Psoas muscle (tissue), 8 donors: ENCODE data around the gene DNAH8. TPM values are rescaled to one million over a fixed set of nuclear protein-coding genes. Genes with fewer than 3 reads are reported as not detected.

ENCODE experiments used
- ATAC-seq, 4 donors: fragments of 200-7000 bp; cut with Tn5 transposase; one replicate each; pipeline ENCODE4 v1.9.1; 2020; ENCODE audit warnings: moderate library complexity in 3 of 4, mild to moderate bottlenecking in 2 of 4
- DNase-seq, 2 donors: peaks; one replicate each; pipeline ENCODE4 v3.0.0-alpha.2; 2020
- H3K27ac ChIP-seq: fragments of 200-600 bp; one replicate; pipeline ENCODE4 v1.8.0; 2022
- H3K27me3 ChIP-seq, 3 donors: fragments of 200-600 bp in 1 of 3; one replicate each; pipeline versions ENCODE4 v1.6.1 to v1.8.0; 2013 to 2022; ENCODE audit warnings: low read length in 2 of 3, mild to moderate bottlenecking in 2 of 3, moderate library complexity in 1 of 3; ENCODE audit not compliant: insufficient read depth in 3 of 3
- H3K36me3 ChIP-seq, 2 donors: fragments of 200-600 bp in 1 of 2; one replicate each; pipeline versions ENCODE4 v1.6.1 to v1.8.0; 2013 to 2022; ENCODE audit warnings: low read depth in 1 of 2, mild to moderate bottlenecking in 1 of 2, moderate library complexity in 1 of 2; ENCODE audit not compliant: insufficient read depth in 1 of 2
- H3K4me1 ChIP-seq: fragments of 200-600 bp; one replicate; pipeline ENCODE4 v1.8.0; 2022
- H3K4me3 ChIP-seq: fragments of 200-600 bp; one replicate; pipeline ENCODE4 v1.8.0; 2022; ENCODE audit warnings: mild to moderate bottlenecking
- H3K9me3 ChIP-seq: fragments of 200-600 bp; one replicate; pipeline ENCODE4 v1.8.0; 2022
- WGBS, 3 donors: extraction: QIAGEN DNeasy Blood & Tissue Kit; methylation state at CpG; one replicate each; pipeline versions ENCODE4 v1.1.6 to v1.1.7; 2013; 5-methylcytosine and 5-hydroxymethylcytosine counted together
- intact Hi-C, 2 donors: fragments of 100-400 bp; cut with DNase I; formaldehyde crosslinking; loops; one replicate each; pipeline versions ENCODE4 v1.11.0 to v1.14.2; 2022
- polyA plus RNA-seq, 3 donors: library from polyadenylated mRNA; stranded (reverse); fragments of 200-250 nt; gene quantifications; one replicate each; pipeline ENCODE4 v1.2.3, GENCODE V29; 2013
- total RNA-seq, 4 donors: library from RNA; stranded (reverse); fragmentation: NEBNext Ultra II Directional in 2 of 4; extraction: Animal tissue kit (Norgen Biotek cat#: 25700) in 2 of 4; gene quantifications; one replicate each; pipeline versions ENCODE4 v1.2.1 to v1.2.4, GENCODE V29; 2021 to 2023
- TF ChIP-seq, protein P1 (sequence below): fragments of 200-600 bp; IDR thresholded peaks from one replicate; pipeline ENCODE4 v1.8.0; 2022; ENCODE audit warnings: antibody characterized with exemption
- donor health status: healthy with polysubstance abuse.
- donor health status: DM: no; HTN: no; CAD: no; lungs with moderate emphysema.
- donor health status: Bipolar disorder and iron deficiency.
- donor health status: healthy.
- donor health status: DM: yes; HTN: yes; CAD: no.
- donor health status: DM: no; HTN: no; CAD: no.
- donor health status: DM: no; HTN: no; CAD: no.
- donor health status: DM: yes; HTN: yes; CAD: no.

DNAH8 gene
- total and polyA plus RNA-seq, 7 donors, result 0.02 TPM; not detected in 6

DNA sequence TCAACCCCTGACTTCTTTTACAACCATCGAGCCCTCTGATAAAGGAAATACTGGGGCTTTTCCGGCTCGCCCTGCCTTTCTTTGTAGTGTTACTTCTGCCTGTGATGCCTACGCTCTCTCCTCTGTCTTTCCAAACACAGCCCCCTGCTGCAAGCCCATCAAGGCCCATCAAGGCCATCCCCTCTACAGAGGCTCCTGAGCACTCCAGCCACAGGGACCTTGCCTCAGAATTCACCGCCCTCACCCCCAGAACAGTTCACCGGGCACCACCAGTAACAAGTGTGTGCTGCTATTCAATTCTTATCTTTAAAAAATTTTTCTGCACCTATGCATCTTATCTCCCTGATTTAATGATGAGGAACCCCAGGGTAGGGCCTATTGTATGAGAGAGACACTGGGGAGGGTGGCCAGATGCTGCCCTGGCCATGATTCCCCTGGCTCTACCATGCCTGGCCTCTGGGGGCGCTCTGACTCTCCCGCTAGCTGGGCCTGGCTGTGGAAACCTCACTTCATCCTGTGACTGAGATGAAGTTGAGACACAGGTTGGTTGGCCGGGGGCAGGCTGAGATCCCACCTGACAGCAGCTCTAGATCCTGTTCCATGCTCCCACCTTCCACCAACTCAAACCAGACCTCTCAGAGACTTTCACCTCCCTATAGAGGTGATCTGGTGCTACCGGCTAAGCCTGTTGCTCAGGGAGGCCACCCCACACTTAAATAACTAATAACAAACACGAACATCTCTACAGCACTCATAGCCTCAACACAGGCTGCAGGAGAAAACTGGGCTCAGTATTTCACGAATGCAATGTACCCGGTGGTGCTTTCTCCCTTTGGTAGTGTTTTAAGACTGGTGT lies 314.3 kb downstream of the DNAH8 start:
- DNase-seq (no peak), ATAC-seq (no peak)
- H3K27me3 ChIP-seq, result peaks cover 0 to 15% (median 0%) of the 10 kb centered on the region in 3 donors
- intact Hi-C loops, result no loop called here
- H3K9me3 ChIP-seq, result no peaks in the 10 kb centered on the region
- H3K4me3 ChIP-seq, result no peak overlapping the region
- TF ChIP-seq, protein P1, sequence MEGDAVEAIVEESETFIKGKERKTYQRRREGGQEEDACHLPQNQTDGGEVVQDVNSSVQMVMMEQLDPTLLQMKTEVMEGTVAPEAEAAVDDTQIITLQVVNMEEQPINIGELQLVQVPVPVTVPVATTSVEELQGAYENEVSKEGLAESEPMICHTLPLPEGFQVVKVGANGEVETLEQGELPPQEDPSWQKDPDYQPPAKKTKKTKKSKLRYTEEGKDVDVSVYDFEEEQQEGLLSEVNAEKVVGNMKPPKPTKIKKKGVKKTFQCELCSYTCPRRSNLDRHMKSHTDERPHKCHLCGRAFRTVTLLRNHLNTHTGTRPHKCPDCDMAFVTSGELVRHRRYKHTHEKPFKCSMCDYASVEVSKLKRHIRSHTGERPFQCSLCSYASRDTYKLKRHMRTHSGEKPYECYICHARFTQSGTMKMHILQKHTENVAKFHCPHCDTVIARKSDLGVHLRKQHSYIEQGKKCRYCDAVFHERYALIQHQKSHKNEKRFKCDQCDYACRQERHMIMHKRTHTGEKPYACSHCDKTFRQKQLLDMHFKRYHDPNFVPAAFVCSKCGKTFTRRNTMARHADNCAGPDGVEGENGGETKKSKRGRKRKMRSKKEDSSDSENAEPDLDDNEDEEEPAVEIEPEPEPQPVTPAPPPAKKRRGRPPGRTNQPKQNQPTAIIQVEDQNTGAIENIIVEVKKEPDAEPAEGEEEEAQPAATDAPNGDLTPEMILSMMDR, result peak; percentile 33
- no peak overlapping the region for H3K27ac ChIP-seq
- H3K36me3 ChIP-seq, result no peaks in the 10 kb centered on the region
- WGBS, 3 donors, result 79 to 84% (median 83%) methylated on average over 13 of the region's 13 CpGs
- H3K4me1 ChIP-seq, result no peaks in the 10 kb centered on the region

- intact Hi-C loops, result no loop called here
- TF ChIP-seq, protein P1, result no peak
- 36 to 49% (median 43%) methylated on average over 9 of the region's 9 CpGs for WGBS, 3 donors
- ATAC-seq, result no peak
- no peaks in the 10 kb centered on the region for H3K4me1 ChIP-seq
- H3K36me3 ChIP-seq, result no peaks in the 10 kb centered on the region
- peaks cover 0 to 47% (median 5%) of the 10 kb centered on the region in 3 donors for H3K27me3 ChIP-seq
- H3K4me3 ChIP-seq, result no peak overlapping the region
- no peaks in the 10 kb centered on the region for H3K9me3 ChIP-seq
- no peak for DNase-seq
- no peak overlapping the region for H3K27ac ChIP-seq
These were observed 320.6 kb downstream of the DNAH8 start for GRCh38 chr6:39035681-39036080.

DNA sequence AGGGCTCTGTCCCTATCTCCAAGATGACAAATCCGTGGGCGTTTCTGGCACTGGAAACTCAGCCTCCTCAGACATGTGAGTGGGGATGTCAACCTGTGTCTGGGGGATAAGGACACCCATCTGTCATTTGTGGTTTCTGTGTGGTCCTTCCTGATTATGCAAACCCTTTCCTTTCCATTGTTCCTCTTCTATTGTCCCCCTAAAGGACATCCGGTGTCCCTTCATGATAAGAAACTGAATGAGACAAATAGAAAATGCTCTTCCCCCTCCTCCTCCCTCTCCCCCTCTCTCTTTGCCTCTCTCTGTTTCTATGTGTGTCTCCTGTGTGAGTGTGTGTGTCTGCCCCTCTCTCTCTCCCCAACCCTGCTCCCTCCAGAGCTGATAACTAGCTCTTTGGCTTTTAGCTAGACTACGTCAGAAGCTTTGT lies 322.0 kb downstream of the DNAH8 start:
- H3K27me3 ChIP-seq, result peaks cover 0 to 47% (median 5%) of the 10 kb centered on the region in 3 donors
- no peak overlapping the region for H3K4me3 ChIP-seq
- TF ChIP-seq, protein P1, result no peak
- no peak for ATAC-seq
- H3K27ac ChIP-seq, result no peak overlapping the region
- H3K9me3 ChIP-seq, result no peaks in the 10 kb centered on the region
- no peaks in the 10 kb centered on the region for H3K36me3 ChIP-seq
- intact Hi-C loops, result no loop called here
- 45 to 54% (median 50%) methylated on average over 4 of the region's 4 CpGs for WGBS, 3 donors
- no peak for DNase-seq
- no peaks in the 10 kb centered on the region for H3K4me1 ChIP-seq

DNA sequence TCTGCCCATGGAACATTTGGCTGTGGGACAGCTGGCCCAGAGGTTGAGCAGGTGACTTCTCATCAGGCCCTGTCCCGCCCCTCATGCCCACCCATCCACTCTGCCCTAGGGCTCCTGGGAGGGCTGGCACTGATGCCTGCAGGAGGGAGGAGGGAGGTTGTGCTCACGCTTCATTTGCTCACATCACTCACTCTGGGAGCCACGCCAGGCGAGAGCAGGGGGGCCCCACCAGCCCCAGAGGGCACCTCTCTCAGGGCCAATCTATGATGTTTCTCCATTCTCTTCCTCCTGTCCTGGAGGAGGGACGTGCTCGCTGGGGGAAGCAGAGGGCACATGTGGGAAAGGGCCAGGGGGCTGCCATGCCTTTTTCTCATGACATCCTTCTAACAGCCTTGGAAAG lies 322.6 kb downstream of the DNAH8 start:
- no peaks in the 10 kb centered on the region for H3K36me3 ChIP-seq
- H3K27me3 ChIP-seq, result peaks cover 0 to 47% (median 5%) of the 10 kb centered on the region in 3 donors
- H3K4me1 ChIP-seq, result no peaks in the 10 kb centered on the region
- intact Hi-C loops, result no loop called here
- ATAC-seq, result no peak
- no peak for DNase-seq
- 39 to 49% (median 42%) methylated on average over 5 to 6 of the region's 6 CpGs for WGBS, 3 donors
- no peak overlapping the region for H3K27ac ChIP-seq
- TF ChIP-seq, protein P1, result no peak
- H3K4me3 ChIP-seq, result no peak overlapping the region
- H3K9me3 ChIP-seq, result no peaks in the 10 kb centered on the region
